Measurements from ENCODE around the gene CXCL12.

Gene CXCL12

GRCh38 chr10:44355630-44356029 lies 29.3 kb downstream of the CXCL12 start:
- H3K79me2 ChIP-seq (ENCODE audit: insufficient read depth, low read length), result no peaks in the 10 kb centered on the region
- no peak for DNase-seq
- H3K27me3 ChIP-seq (ENCODE audit: insufficient read depth, low read length, poor library complexity), result peaks cover 15% of the 10 kb centered on the region
- H3K36me3 ChIP-seq (ENCODE audit: insufficient read depth, low read length), result no peaks in the 10 kb centered on the region
- no peak overlapping the region for H3K4me3 ChIP-seq (ENCODE audit: low read depth in 1 of 2, low read length in 2 of 2)
- H3K9ac ChIP-seq (ENCODE audit: low read depth, low read length), result no peak overlapping the region
- no peak overlapping the region for H3K4me2 ChIP-seq (ENCODE audit: insufficient read depth, low read length)
- no peak overlapping the region for H2AFZ ChIP-seq (ENCODE audit: low read depth, low read length)
- ATAC-seq (ENCODE audit: insufficient read depth, low read depth), result 0 out of 3 replicates have a peak, but pooled peaks have one; percentile 27
- TF ChIP-seq, protein P1, sequence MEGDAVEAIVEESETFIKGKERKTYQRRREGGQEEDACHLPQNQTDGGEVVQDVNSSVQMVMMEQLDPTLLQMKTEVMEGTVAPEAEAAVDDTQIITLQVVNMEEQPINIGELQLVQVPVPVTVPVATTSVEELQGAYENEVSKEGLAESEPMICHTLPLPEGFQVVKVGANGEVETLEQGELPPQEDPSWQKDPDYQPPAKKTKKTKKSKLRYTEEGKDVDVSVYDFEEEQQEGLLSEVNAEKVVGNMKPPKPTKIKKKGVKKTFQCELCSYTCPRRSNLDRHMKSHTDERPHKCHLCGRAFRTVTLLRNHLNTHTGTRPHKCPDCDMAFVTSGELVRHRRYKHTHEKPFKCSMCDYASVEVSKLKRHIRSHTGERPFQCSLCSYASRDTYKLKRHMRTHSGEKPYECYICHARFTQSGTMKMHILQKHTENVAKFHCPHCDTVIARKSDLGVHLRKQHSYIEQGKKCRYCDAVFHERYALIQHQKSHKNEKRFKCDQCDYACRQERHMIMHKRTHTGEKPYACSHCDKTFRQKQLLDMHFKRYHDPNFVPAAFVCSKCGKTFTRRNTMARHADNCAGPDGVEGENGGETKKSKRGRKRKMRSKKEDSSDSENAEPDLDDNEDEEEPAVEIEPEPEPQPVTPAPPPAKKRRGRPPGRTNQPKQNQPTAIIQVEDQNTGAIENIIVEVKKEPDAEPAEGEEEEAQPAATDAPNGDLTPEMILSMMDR (IDR thresholded peaks at IDR 0.05; ENCODE audit: borderline replicate concordance, extremely low read depth, low read length, poor library complexity, severe bottlenecking), result no peak
- TF ChIP-seq EZH2 (IDR thresholded peaks at IDR 0.05; ENCODE audit: borderline replicate concordance, low read depth, low read length, severe bottlenecking), result no peak
- no peaks in the 10 kb centered on the region for H3K4me1 ChIP-seq (ENCODE audit: insufficient read depth, low read length)
- H3K27ac ChIP-seq (ENCODE audit: low read length), result no peak overlapping the region
- H4K20me1 ChIP-seq (ENCODE audit: insufficient read depth, low read length), result no peaks in the 10 kb centered on the region
- H3K9me3 ChIP-seq (ENCODE audit: insufficient read depth, low read length, severe bottlenecking), result no peaks in the 10 kb centered on the region

- DNase-seq, result no peak
- no peak overlapping the region for H3K27ac ChIP-seq (ENCODE audit: low read length)
- no peaks in the 10 kb centered on the region for H3K36me3 ChIP-seq (ENCODE audit: insufficient read depth, low read length)
- peaks cover 10% of the 10 kb centered on the region for H3K27me3 ChIP-seq (ENCODE audit: insufficient read depth, low read length, poor library complexity)
- no peak overlapping the region for H3K4me2 ChIP-seq (ENCODE audit: insufficient read depth, low read length)
- ATAC-seq (ENCODE audit: insufficient read depth, low read depth), result no peak
- no peaks in the 10 kb centered on the region for H4K20me1 ChIP-seq (ENCODE audit: insufficient read depth, low read length)
- H3K9me3 ChIP-seq (ENCODE audit: insufficient read depth, low read length, severe bottlenecking), result no peaks in the 10 kb centered on the region
- no peaks in the 10 kb centered on the region for H3K79me2 ChIP-seq (ENCODE audit: insufficient read depth, low read length)
- no peak overlapping the region for H3K9ac ChIP-seq (ENCODE audit: low read depth, low read length)
- TF ChIP-seq, protein P1 (IDR thresholded peaks at IDR 0.05; ENCODE audit: borderline replicate concordance, extremely low read depth, low read length, poor library complexity, severe bottlenecking), result no peak
- TF ChIP-seq EZH2 (IDR thresholded peaks at IDR 0.05; ENCODE audit: borderline replicate concordance, low read depth, low read length, severe bottlenecking), result no peak
- H3K4me3 ChIP-seq (ENCODE audit: low read depth in 1 of 2, low read length in 2 of 2), result no peak overlapping the region
- H2AFZ ChIP-seq (ENCODE audit: low read depth, low read length), result no peak overlapping the region
- no peaks in the 10 kb centered on the region for H3K4me1 ChIP-seq (ENCODE audit: insufficient read depth, low read length)
Observed at GRCh38 chr10:44354771-44355170, 30.1 kb downstream of the CXCL12 start.

DNA sequence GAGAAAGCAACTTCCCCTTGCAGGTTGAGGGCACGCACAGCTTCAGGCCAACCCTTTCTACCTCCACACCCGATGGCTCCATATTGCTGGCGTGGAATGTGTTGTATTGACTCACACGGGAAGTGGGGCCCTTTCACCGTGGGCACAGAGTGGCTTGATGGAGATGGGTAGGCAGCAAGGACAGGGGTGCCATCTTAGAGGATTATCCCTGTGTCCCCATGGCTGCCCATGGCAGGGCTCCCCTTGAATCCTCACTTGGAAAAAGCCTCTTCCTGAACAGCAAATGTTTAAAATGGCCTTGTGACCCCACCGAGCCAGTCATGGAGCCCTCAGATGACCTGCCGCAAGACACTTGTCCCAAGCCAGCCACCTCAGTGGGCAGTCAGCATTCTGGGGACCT lies 31.2 kb downstream of the CXCL12 start:
- H3K4me2 ChIP-seq (ENCODE audit: insufficient read depth, low read length), result no peak overlapping the region
- ATAC-seq (ENCODE audit: insufficient read depth, low read depth) (no peak), DNase-seq (no peak)
- no peaks in the 10 kb centered on the region for H3K36me3 ChIP-seq (ENCODE audit: insufficient read depth, low read length)
- TF ChIP-seq EZH2 (IDR thresholded peaks at IDR 0.05; ENCODE audit: borderline replicate concordance, low read depth, low read length, severe bottlenecking), result no peak
- TF ChIP-seq, protein P1 (IDR thresholded peaks at IDR 0.05; ENCODE audit: borderline replicate concordance, extremely low read depth, low read length, poor library complexity, severe bottlenecking), result no peak
- H3K4me3 ChIP-seq (ENCODE audit: low read depth in 1 of 2, low read length in 2 of 2), result no peak overlapping the region
- no peaks in the 10 kb centered on the region for H3K79me2 ChIP-seq (ENCODE audit: insufficient read depth, low read length)
- no peaks in the 10 kb centered on the region for H3K4me1 ChIP-seq (ENCODE audit: insufficient read depth, low read length)
- H2AFZ ChIP-seq (ENCODE audit: low read depth, low read length), result no peak overlapping the region
- no peak overlapping the region for H3K9ac ChIP-seq (ENCODE audit: low read depth, low read length)
- H3K27ac ChIP-seq (ENCODE audit: low read length), result no peak overlapping the region
- H3K27me3 ChIP-seq (ENCODE audit: insufficient read depth, low read length, poor library complexity), result peaks cover 10% of the 10 kb centered on the region
- H3K9me3 ChIP-seq (ENCODE audit: insufficient read depth, low read length, severe bottlenecking), result no peaks in the 10 kb centered on the region
- H4K20me1 ChIP-seq (ENCODE audit: insufficient read depth, low read length), result no peaks in the 10 kb centered on the region

- no peak overlapping the region for H3K27ac ChIP-seq (ENCODE audit: low read length)
- H3K9me3 ChIP-seq (ENCODE audit: insufficient read depth, low read length, severe bottlenecking), result no peaks in the 10 kb centered on the region
- no peaks in the 10 kb centered on the region for H3K4me1 ChIP-seq (ENCODE audit: insufficient read depth, low read length)
- no peaks in the 10 kb centered on the region for H3K79me2 ChIP-seq (ENCODE audit: insufficient read depth, low read length)
- H3K9ac ChIP-seq (ENCODE audit: low read depth, low read length), result no peak overlapping the region
- TF ChIP-seq, protein P1 (IDR thresholded peaks at IDR 0.05; ENCODE audit: borderline replicate concordance, extremely low read depth, low read length, poor library complexity, severe bottlenecking), result no peak
- TF ChIP-seq EZH2 (IDR thresholded peaks at IDR 0.05; ENCODE audit: borderline replicate concordance, low read depth, low read length, severe bottlenecking), result no peak
- no peak overlapping the region for H3K4me3 ChIP-seq (ENCODE audit: low read depth in 1 of 2, low read length in 2 of 2)
- H4K20me1 ChIP-seq (ENCODE audit: insufficient read depth, low read length), result no peaks in the 10 kb centered on the region
- peaks cover 3% of the 10 kb centered on the region for H3K27me3 ChIP-seq (ENCODE audit: insufficient read depth, low read length, poor library complexity)
- ATAC-seq (ENCODE audit: insufficient read depth, low read depth), result no peak
- H3K4me2 ChIP-seq (ENCODE audit: insufficient read depth, low read length), result no peak overlapping the region
- no peak for DNase-seq
- no peak overlapping the region for H2AFZ ChIP-seq (ENCODE audit: low read depth, low read length)
- no peaks in the 10 kb centered on the region for H3K36me3 ChIP-seq (ENCODE audit: insufficient read depth, low read length)
Observed at GRCh38 chr10:44353128-44353390, 31.8 kb downstream of the CXCL12 start.

Data from DND-41 (cell line).